Endothelial cell of umbilical vein (primary cell): ENCODE results near the gene MDGA2. TPM values are rescaled to one million over a fixed set of nuclear protein-coding genes. Genes with fewer than 3 reads are reported as not detected.

Experiments
- BruUV-seq: library from RNA; stranded (reverse); fragments of 400-500 nt; replicated peaks from 2 replicates; lab custom pipeline; 2021; lab: Mats Ljungman, UMichigan
- CTCF ChIA-PET: fragments of 300-600, 350-600 bp; sonication (Branson Sonifier 250); formaldehyde crosslinking; loops from one replicate; lab custom pipeline; 2021; ENCODE audit warnings: antibody characterized with exemption, inconsistent platforms; lab: Charles Lee
- POLR2A ChIA-PET: fragments of 300-600, 350-600 bp; sonication (Branson Sonifier 250); formaldehyde crosslinking; loops from one replicate; lab custom pipeline; 2021; ENCODE audit warnings: antibody characterized with exemption, inconsistent platforms; lab: Charles Lee
- DNase-seq: peaks from one replicate; pipeline ENCODE4 v3.0.0-alpha.2; 2011; ENCODE audit warnings: low read depth, low spot score
- FAIRE-seq: peaks from 2 replicates; lab custom pipeline; 2011; peaks lifted over from hg19 to GRCh38; lab: Jason Lieb, UNC
- H2AFZ ChIP-seq: 2 replicates; pipeline ENCODE4 v1.6.0; 2012; ENCODE audit warnings: low read depth, low read length, control low read depth, inconsistent platforms
- H3K27ac ChIP-seq: 2 replicates; pipeline ENCODE4 v1.5.1; 2011; ENCODE audit warnings: low read depth, mild to moderate bottlenecking, control low read depth, low read length, moderate library complexity; ENCODE audit not compliant: insufficient read depth
- H3K27me3 ChIP-seq, 2 experiments: 2 replicates each; pipeline versions ENCODE4 v1.6.0 to v1.6.1; 2011; ENCODE audit warnings: low read length in 2 of 2, mixed read lengths in 1 of 2; ENCODE audit not compliant: control insufficient read depth in 2 of 2, insufficient read depth in 2 of 2
- H3K36me3 ChIP-seq, 2 experiments: 2 replicates in 1 of 2; 3 replicates in 1 of 2; pipeline ENCODE4 v1.5.1; 2011; ENCODE audit warnings: low read length in 2 of 2, mild to moderate bottlenecking in 1 of 2, moderate library complexity in 1 of 2; ENCODE audit not compliant: control insufficient read depth in 2 of 2, insufficient read depth in 2 of 2; ENCODE audit errors: extremely low read depth in 1 of 2
- H3K4me1 ChIP-seq: 3 replicates; pipeline ENCODE4 v1.5.1; 2011; ENCODE audit warnings: mild to moderate bottlenecking, low read length; ENCODE audit not compliant: control insufficient read depth, insufficient read depth; ENCODE audit errors: extremely low read depth
- H3K4me2 ChIP-seq: 2 replicates; pipeline ENCODE4 v1.6.1; 2011; ENCODE audit warnings: low read length, control low read depth, mixed read lengths; ENCODE audit not compliant: insufficient read depth
- H3K4me3 ChIP-seq, 3 experiments: fragments of 200-600 bp in 1 of 3; sonication (generic), shearing (Covaris generic) in 1 of 3; replicated peaks in 1 of 3; 2 replicates each; pipeline ENCODE4 v1.5.1; 2011 to 2016; ENCODE audit warnings: control low read depth in 3 of 3, low read length in 3 of 3, mild to moderate bottlenecking in 2 of 3, inconsistent platforms in 1 of 3, low read depth in 1 of 3, moderate library complexity in 1 of 3; ENCODE audit not compliant: insufficient read depth in 1 of 3
- H3K79me2 ChIP-seq: 2 replicates; pipeline ENCODE4 v1.6.0; 2012; ENCODE audit warnings: low read length, inconsistent platforms; ENCODE audit not compliant: control insufficient read depth, insufficient read depth
- H3K9ac ChIP-seq: replicated peaks from 2 replicates; pipeline ENCODE3; 2011; ENCODE audit warnings: low read length, control low read depth; ENCODE audit not compliant: insufficient read depth; ENCODE audit errors: extremely low read depth
- H3K9me1 ChIP-seq: replicated peaks from 3 replicates; pipeline ENCODE4 v1.6.0; 2011; ENCODE audit warnings: mild to moderate bottlenecking, low read length; ENCODE audit not compliant: control insufficient read depth, insufficient read depth; ENCODE audit errors: extremely low read depth
- H3K9me3 ChIP-seq: replicated peaks from 2 replicates; pipeline ENCODE4 v1.5.1; 2012; ENCODE audit warnings: low read length, inconsistent platforms; ENCODE audit not compliant: control insufficient read depth, insufficient read depth
- H4K20me1 ChIP-seq: replicated peaks from 2 replicates; pipeline ENCODE3; 2011; ENCODE audit warnings: mild to moderate bottlenecking, low read length; ENCODE audit not compliant: control insufficient read depth, insufficient read depth; ENCODE audit errors: extremely low read depth
- EZH2 ChIP-seq: IDR thresholded peaks from 2 replicates; pipeline ENCODE4 v1.6.1; 2012; ENCODE audit warnings: borderline replicate concordance, low read depth, mild to moderate bottlenecking, moderate library complexity, low read length, inconsistent platforms; ENCODE audit not compliant: severe bottlenecking
- FOS ChIP-seq: IDR thresholded peaks from 2 replicates; pipeline ENCODE4 v1.6.1; 2011; ENCODE audit warnings: mild to moderate bottlenecking, low read length, moderate library complexity, borderline replicate concordance; ENCODE audit not compliant: insufficient read depth
- GATA2 ChIP-seq: IDR thresholded peaks from 2 replicates; pipeline ENCODE4 v1.7.0; 2011; ENCODE audit warnings: low read depth, mild to moderate bottlenecking, moderate library complexity, mixed read lengths, low read length; ENCODE audit not compliant: insufficient read length, insufficient read depth
- JUN ChIP-seq: IDR thresholded peaks from 2 replicates; pipeline ENCODE4 v1.6.1; 2011; ENCODE audit warnings: borderline replicate concordance, low read depth; ENCODE audit not compliant: insufficient read length, insufficient read depth
- MYC ChIP-seq: IDR thresholded peaks from one replicate; pipeline ENCODE4 v1.6.1; 2011; ENCODE audit warnings: mild to moderate bottlenecking, low read depth, low read length
- POLR2A ChIP-seq: IDR thresholded peaks from 2 replicates; pipeline ENCODE4 v1.6.1; 2012; ENCODE audit warnings: low read depth, mild to moderate bottlenecking, control low read depth, low read length
- POLR2AphosphoS5 ChIP-seq: IDR thresholded peaks from 2 replicates; pipeline ENCODE4 v1.6.1; 2012; ENCODE audit warnings: low read depth, mild to moderate bottlenecking, control low read depth, low read length, moderate library complexity; ENCODE audit not compliant: insufficient read depth
- dilution Hi-C: fragments of 300-500 bp; cut with MboI; formaldehyde crosslinking; loops from one replicate; pipeline ENCODE4 v1.15.0; 2019; ENCODE audit warnings: low sequenced_read_pairs; ENCODE audit not compliant: extremely low pct_ligation_motif_present
- intact Hi-C: fragments of 100-400 bp; cut with micrococcal nuclease; formaldehyde crosslinking; loops from one replicate; pipeline ENCODE4 v1.10.0; 2022
- polyA plus RNA-seq, 4 experiments: library from polyadenylated mRNA; depleted of rRNA in 3 of 4; stranded (reverse) in 3 of 4; unstranded in 1 of 4; fragments of >200 nt; gene quantifications; 2 replicates each; pipeline versions ENCODE4 v1.2.1 to v1.2.3, GENCODE V29; 2011 to 2012; ENCODE audit warnings: missing spikeins in 1 of 4
- total RNA-seq: library from RNA; stranded (reverse); gene quantifications from 2 replicates; pipeline ENCODE4 v1.2.3, GENCODE V29; 2021
- TF ChIP-seq, protein P1 (sequence below), 2 donors: IDR thresholded peaks; 1 replicate in 1 of 2; 2 replicates in 1 of 2; pipeline ENCODE4 v1.5.1; 2011; ENCODE audit warnings: low read length in 2 of 2, mild to moderate bottlenecking in 2 of 2, moderate library complexity in 2 of 2, control low read depth in 1 of 2, inconsistent platforms in 1 of 2, low read depth in 1 of 2; ENCODE audit not compliant: insufficient read depth in 1 of 2; ENCODE audit errors: extremely low read depth in 1 of 2
- TF ChIP-seq, protein P2 (sequence below): IDR thresholded peaks from 2 replicates; pipeline ENCODE4 v1.6.1; 2011; ENCODE audit not compliant: insufficient read depth, insufficient read length

The MDGA2 gene
- total and polyA plus RNA-seq, 2 donors (not counting 3 experiments of a cell fraction or from before 2014, with no cell fraction given), result not detected

DNA sequence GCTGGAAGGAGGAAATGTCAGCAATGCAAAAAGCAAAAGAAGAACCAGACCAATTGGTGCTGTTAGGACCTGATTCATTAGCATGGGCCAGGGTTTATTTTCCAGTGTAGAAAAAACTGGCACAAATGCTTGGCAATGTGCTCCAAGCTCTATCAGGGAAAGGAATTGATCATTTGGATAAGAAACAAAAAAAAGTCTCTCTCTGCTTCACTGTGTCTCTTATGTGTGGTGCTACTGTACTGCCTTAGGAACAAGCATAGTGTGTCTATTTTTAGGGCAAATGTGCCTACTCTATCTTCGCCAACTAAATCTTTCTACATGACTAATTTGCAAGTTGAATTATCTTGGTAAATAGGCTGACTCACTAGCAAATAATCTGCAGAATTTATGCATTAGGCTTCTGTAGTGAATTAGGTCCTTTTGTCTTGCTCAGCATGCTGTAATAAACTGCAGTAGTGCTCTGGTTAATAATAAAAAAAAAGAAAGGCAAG lies 236.7 kb downstream of the MDGA2 start:
- BruUV-seq, result no TSS peak

More for the DNA sequence above, 236.7 kb downstream of the MDGA2 start:
- no peaks in the 10 kb centered on the region for H3K9me1 ChIP-seq
- no peaks in the 10 kb centered on the region for H3K27me3 ChIP-seq
- H3K36me3 ChIP-seq, result no peaks in the 10 kb centered on the region
- no peak overlapping the region for H3K27ac ChIP-seq
- no peak overlapping the region for H3K4me2 ChIP-seq
- H3K4me1 ChIP-seq, result no peaks in the 10 kb centered on the region
- H2AFZ ChIP-seq, result no peak overlapping the region
- no peaks in the 10 kb centered on the region for H4K20me1 ChIP-seq
- H3K9ac ChIP-seq, result no peak overlapping the region
- H3K9me3 ChIP-seq, result no peaks in the 10 kb centered on the region
- ChIA-PET CTCF (no interaction called here), POLR2A (no interaction called here)
- FAIRE-seq, result no peak
- no peaks in the 10 kb centered on the region for H3K79me2 ChIP-seq
- dilution Hi-C loops, result no loop called here
- H3K4me3 ChIP-seq, result no peak overlapping the region
- intact Hi-C loops, result no loop called here
- DNase-seq, result no peak
- TF ChIP-seq POLR2A, result no peak
- TF ChIP-seq POLR2AphosphoS5, result no peak
- no peak for TF ChIP-seq EZH2
- no peak for TF ChIP-seq FOS
- no peak for TF ChIP-seq JUN
- TF ChIP-seq GATA2, result no peak
- no peak for TF ChIP-seq MYC
- TF ChIP-seq, protein P1, sequence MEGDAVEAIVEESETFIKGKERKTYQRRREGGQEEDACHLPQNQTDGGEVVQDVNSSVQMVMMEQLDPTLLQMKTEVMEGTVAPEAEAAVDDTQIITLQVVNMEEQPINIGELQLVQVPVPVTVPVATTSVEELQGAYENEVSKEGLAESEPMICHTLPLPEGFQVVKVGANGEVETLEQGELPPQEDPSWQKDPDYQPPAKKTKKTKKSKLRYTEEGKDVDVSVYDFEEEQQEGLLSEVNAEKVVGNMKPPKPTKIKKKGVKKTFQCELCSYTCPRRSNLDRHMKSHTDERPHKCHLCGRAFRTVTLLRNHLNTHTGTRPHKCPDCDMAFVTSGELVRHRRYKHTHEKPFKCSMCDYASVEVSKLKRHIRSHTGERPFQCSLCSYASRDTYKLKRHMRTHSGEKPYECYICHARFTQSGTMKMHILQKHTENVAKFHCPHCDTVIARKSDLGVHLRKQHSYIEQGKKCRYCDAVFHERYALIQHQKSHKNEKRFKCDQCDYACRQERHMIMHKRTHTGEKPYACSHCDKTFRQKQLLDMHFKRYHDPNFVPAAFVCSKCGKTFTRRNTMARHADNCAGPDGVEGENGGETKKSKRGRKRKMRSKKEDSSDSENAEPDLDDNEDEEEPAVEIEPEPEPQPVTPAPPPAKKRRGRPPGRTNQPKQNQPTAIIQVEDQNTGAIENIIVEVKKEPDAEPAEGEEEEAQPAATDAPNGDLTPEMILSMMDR (IDR thresholded peaks at IDR 0.05; ENCODE audit: extremely low read depth in 1 of 2, insufficient read depth in 1 of 2, low read depth in 1 of 2, low read length in 2 of 2), result no peak
- TF ChIP-seq, protein P2, sequence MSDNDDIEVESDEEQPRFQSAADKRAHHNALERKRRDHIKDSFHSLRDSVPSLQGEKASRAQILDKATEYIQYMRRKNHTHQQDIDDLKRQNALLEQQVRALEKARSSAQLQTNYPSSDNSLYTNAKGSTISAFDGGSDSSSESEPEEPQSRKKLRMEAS, result no peak
